Activated CD8-positive, alpha-beta memory T cell treated with anti-CD3 and anti-CD28 coated beads, Interleukin-2, amount 50 U/mL, for 1 hour (primary cell): Measurements from ENCODE around the gene PRM3.

Experiments used
- DNase-seq: peaks from one replicate; pipeline ENCODE4 v3.0.0-alpha.2; 2020; ENCODE audit errors: extremely low read depth

PRM3 gene

GRCh38 chr16:11272921-11273720, at the start of gene PRM3:
Gene PRM3, minus strand, starts transcription at chr16:11273629. Its CDS starts 34 bp downstream, at chr16:11273595.
- no peak for DNase-seq

GRCh38 chr16:11322823-11323222, 49.4 kb upstream of the PRM3 start:
- no peak for DNase-seq

- no peak for DNase-seq
Observed at GRCh38 chr16:11321662-11322061, 48.2 kb upstream of the PRM3 start.

- DNase-seq = no peak
Observed at GRCh38 chr16:11320170-11320569, 46.7 kb upstream of the PRM3 start.

- no peak for DNase-seq
Observed at GRCh38 chr16:11319529-11320146, 46.2 kb upstream of the PRM3 start.

GRCh38 chr16:11318817-11319216, 45.4 kb upstream of the PRM3 start:
- DNase-seq = no peak

- no peak for DNase-seq
Observed at GRCh38 chr16:11316331-11317015, 43.0 kb upstream of the PRM3 start.

GRCh38 chr16:11315510-11315909, 42.1 kb upstream of the PRM3 start:
- DNase-seq = no peak

GRCh38 chr16:11314309-11314894, 41.0 kb upstream of the PRM3 start:
- no peak for DNase-seq

- no peak for DNase-seq
Observed at GRCh38 chr16:11313493-11314308, 40.3 kb upstream of the PRM3 start.

- DNase-seq = no peak
Observed at GRCh38 chr16:11312718-11313492, 39.5 kb upstream of the PRM3 start.

GRCh38 chr16:11310997-11311561, 37.6 kb upstream of the PRM3 start:
- DNase-seq = no peak

GRCh38 chr16:11310634-11310977, 37.2 kb upstream of the PRM3 start:
- no peak for DNase-seq

GRCh38 chr16:11309895-11310633, 36.6 kb upstream of the PRM3 start:
- no peak for DNase-seq

- no peak for DNase-seq
Observed at GRCh38 chr16:11308493-11309283, 35.3 kb upstream of the PRM3 start.

- no peak for DNase-seq
Observed at GRCh38 chr16:11307639-11308492, 34.4 kb upstream of the PRM3 start.

GRCh38 chr16:11306997-11307638, 33.7 kb upstream of the PRM3 start:
- DNase-seq = no peak

GRCh38 chr16:11306381-11306780, 33.0 kb upstream of the PRM3 start:
- DNase-seq = no peak
